Activated CD4-positive, alpha-beta memory T cell treated with anti-CD3 and anti-CD28 coated beads for 36 hours (primary cell): Measurements from ENCODE around the gene SMIM28. TPM values are rescaled to one million over a fixed set of nuclear protein-coding genes. Genes with fewer than 3 reads are reported as not detected.

Experiments
- CTCF ChIA-PET: fragments of 350-600 bp; sonication (Branson Sonifier 250); formaldehyde crosslinking; loops from one replicate; lab custom pipeline; 2021; ENCODE audit warnings: antibody characterized with exemption, inconsistent platforms; lab: Charles Lee
- POLR2A ChIA-PET: fragments of 350-600 bp; sonication (Branson Sonifier 250); formaldehyde crosslinking; loops from one replicate; lab custom pipeline; 2021; ENCODE audit warnings: antibody characterized with exemption; lab: Charles Lee
- DNase-seq: peaks from one replicate; pipeline ENCODE4 v3.0.0-alpha.2; 2020
- H3K27ac Mint-ChIP-seq: one replicate; pipeline ENCODE4 v1.8.0; 2021; ENCODE audit warnings: mixed read lengths
- H3K27me3 Mint-ChIP-seq: one replicate; pipeline ENCODE4 v1.8.0; 2021; ENCODE audit warnings: mixed read lengths
- H3K36me3 Mint-ChIP-seq: one replicate; pipeline ENCODE4 v1.8.0; 2021; ENCODE audit warnings: mixed read lengths
- H3K4me1 Mint-ChIP-seq: one replicate; pipeline ENCODE4 v1.8.0; 2021; ENCODE audit warnings: low read depth, mixed read lengths
- H3K4me3 Mint-ChIP-seq: one replicate; pipeline ENCODE4 v1.8.0; 2021; ENCODE audit warnings: mild to moderate bottlenecking, mixed read lengths
- H3K9me3 Mint-ChIP-seq: one replicate; pipeline ENCODE4 v1.8.0; 2021; ENCODE audit warnings: mixed read lengths
- intact Hi-C: fragments of 100-400 bp; cut with micrococcal nuclease; formaldehyde crosslinking; loops from one replicate; pipeline ENCODE4 v1.15.1; 2023
- total RNA-seq, 2 experiments: library from RNA; stranded (reverse); gene quantifications; one replicate each; pipeline ENCODE4 v1.2.3, GENCODE V29; 2021

Gene SMIM28
- total RNA-seq, 2 experiments from 2014 or later: not detected

DNA sequence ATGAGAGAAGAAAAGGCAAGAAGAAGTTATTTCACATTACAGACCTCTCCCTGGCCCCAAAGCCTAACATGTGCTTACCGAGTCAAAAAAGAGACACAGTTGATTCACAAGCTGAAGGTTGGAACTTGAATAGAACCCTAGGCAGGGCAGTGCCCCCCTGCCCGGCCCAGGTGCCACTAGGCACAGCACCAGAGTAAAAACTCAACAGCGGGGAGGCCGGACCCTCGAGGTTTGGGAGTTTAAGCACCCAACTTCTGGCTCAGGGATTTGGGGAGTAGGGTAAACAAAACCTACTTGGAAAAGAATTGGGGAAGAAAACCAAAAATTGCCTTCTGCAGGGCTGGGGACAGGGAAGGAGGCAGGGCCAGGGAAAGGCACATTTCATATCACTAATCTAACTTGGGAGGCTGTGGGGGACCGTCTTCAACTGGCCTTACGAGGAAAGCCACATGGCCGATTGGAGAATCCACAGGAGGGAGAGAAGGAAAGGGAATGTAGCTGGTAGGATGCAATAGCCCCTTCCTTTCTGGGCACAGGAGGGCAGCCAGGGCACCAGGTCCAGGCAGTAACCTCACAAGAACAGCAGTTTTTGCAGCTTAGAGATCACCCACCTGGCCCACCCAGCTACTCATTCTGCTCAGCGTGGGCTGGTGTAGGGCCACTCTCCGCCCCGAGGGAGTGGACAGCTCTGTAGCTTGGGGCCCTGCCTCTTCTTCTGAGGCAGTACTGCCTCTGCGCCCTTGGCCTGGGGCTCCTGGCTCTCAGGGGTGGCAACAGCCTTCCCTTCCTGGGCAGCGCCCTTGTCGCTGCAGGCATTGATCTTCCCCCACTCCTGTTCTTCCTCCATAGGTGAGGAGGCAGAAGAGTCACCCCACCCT, 24.5 kb downstream of the SMIM28 start:
- H3K27me3 Mint-ChIP-seq: no peaks in the 10 kb centered on the region
- ChIA-PET CTCF (interaction anchor here (1.0 to 1.3 kb wide), 3 partner anchors 107 to 286 kb away, joined by 3 to 6 read pairs (median 3); no protein-coding TSS in a partner anchor), POLR2A (interaction anchor here (0.8 kb wide), 1 partner anchor 9 kb away, joined by 3 read pairs; no protein-coding TSS in a partner anchor)
- no peak for DNase-seq
- H3K4me3 Mint-ChIP-seq: no peak overlapping the region
- intact Hi-C loops: loop anchor here (2.0 to 10.0 kb wide), 4 partner anchors 183 to 397 kb away; partner anchors contain the start of gene ARFGEF3
- H3K9me3 Mint-ChIP-seq: no peaks in the 10 kb centered on the region
- H3K4me1 Mint-ChIP-seq: peaks cover 19% of the 10 kb centered on the region
- H3K27ac Mint-ChIP-seq: no peak overlapping the region
- H3K36me3 Mint-ChIP-seq: peaks cover 9% of the 10 kb centered on the region

DNA sequence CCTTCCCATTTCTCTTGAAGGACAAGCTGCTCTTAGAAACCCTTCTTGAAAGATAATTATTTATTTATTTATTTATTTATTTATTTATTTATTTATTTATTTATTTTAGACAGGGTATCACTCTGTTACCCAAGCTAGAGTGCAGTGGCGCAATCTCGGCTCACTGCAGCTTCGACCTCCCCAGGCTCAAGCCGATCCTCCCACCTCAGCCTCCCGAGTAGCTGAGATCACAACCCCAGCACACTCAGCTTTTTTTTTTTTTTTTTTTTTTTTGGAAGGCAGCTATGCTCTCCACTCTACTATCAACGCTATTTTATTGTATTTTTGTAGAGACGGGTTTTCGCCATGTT, 25.1 kb downstream of the SMIM28 start:
- no peaks in the 10 kb centered on the region for H3K27me3 Mint-ChIP-seq
- intact Hi-C loops: loop anchor here (2.0 to 10.0 kb wide), 4 partner anchors 182 to 398 kb away; partner anchors contain the start of gene ARFGEF3
- H3K36me3 Mint-ChIP-seq: peaks cover 14% of the 10 kb centered on the region
- ChIA-PET POLR2A (interaction anchor here (0.8 kb wide), 1 partner anchor 8 kb away, joined by 3 read pairs; no protein-coding TSS in a partner anchor), CTCF (interaction anchor here (1.0 to 1.3 kb wide), 4 partner anchors 27 to 286 kb away, joined by 3 to 6 read pairs (median 4); no protein-coding TSS in a partner anchor)
- H3K4me3 Mint-ChIP-seq: peak overlapping the region; percentile 75
- H3K27ac Mint-ChIP-seq: no peak overlapping the region
- H3K9me3 Mint-ChIP-seq: no peaks in the 10 kb centered on the region
- peaks cover 19% of the 10 kb centered on the region for H3K4me1 Mint-ChIP-seq
- DNase-seq: no peak

DNA sequence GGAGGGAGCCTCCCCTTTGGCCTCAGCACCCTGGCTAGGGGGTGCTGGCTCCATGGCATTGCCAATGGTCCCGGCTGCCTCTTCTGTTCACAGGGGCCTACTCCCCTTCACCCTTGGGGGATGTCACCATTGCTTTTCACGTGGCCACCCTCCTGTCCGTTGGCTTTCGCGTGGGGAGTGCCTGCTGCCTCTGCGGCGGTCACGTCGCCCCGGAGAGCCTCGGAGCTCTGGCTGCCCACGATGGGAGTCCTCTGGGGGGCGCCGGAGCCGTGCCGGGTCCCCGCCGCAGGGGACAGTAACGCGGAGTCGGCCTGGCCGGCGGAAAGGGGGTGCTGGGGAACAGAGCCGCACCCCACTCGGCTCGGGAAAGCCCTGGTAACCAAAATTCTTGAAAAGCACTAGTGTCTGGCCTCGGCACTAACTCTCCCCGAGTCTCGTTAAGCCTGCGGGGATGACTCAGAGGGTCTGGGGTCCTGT, 25.7 kb downstream of the SMIM28 start:
- Mint-ChIP-seq H3K9me3 (no peaks in the 10 kb centered on the region), H3K27ac (peak overlapping the region; percentile 58), H3K4me3 (peak overlapping the region; percentile 75), H3K36me3 (peaks cover 17% of the 10 kb centered on the region), H3K27me3 (no peaks in the 10 kb centered on the region), H3K4me1 (peaks cover 21% of the 10 kb centered on the region)
- peak; percentile 49 for DNase-seq
- intact Hi-C loops: loop anchor here (2.0 to 10.0 kb wide), 4 partner anchors 181 to 399 kb away; partner anchors contain the start of gene ARFGEF3
- CTCF ChIA-PET: interaction anchor here (1.0 to 1.3 kb wide), 7 partner anchors 8 to 287 kb away, joined by 3 to 6 read pairs (median 3); no protein-coding TSS in a partner anchor
- POLR2A ChIA-PET: no interaction called here

DNA sequence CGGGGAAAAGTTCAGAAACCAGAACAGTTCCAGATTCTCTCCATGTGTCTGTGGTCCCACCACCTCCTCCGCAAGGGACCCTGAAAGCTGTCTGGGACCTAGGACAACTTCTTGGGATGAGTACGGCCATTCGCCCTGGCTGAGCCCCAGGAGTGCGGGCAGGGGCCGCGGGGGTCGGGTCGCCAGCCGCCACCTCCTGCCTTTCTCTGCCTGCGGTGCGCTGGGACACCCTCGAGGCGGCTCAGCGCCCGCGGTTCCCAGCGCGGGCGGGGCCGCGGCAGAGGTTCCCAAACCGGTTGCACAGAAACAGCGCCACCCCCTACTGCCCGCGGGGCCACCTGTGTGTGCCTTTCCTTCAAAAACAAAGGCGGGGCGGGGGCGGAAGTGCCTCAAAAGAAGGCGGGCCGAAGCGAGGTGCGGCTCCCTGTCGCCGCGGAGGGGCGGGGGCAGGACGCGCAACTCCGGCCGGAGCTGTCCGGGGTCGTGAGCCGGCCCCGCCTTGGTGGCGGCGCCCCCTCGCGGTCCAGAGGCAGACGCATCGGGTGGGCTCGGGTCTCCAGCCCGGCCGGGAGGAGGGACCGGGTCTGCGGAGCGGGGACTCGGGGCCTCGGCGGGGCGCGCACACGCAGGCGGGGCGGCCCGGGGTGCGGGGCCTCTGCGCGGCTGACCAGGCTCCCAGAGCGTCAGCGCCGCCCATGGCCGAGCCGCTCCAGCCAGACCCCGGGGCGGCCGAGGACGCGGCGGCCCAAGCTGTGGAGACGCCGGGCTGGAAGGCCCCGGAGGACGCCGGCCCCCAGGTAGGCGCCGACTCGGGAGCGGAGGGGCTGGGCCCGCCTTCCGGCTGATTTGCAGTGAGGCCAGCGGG, 26.3 kb downstream of the SMIM28 start, which contains the start of gene HEBP2:
Gene HEBP2, plus strand, starts transcription at position 423 of the 865 bp plus-strand sequence. Its CDS starts 273 bp downstream, at position 696.
- intact Hi-C loops: loop anchor here (1.0 to 10.0 kb wide), 5 partner anchors 181 to 399 kb away; partner anchors contain the start of genes ARFGEF3 and CCDC28A
- Mint-ChIP-seq H3K36me3 (peaks cover 21% of the 10 kb centered on the region), H3K9me3 (no peaks in the 10 kb centered on the region), H3K4me1 (peaks cover 23% of the 10 kb centered on the region), H3K27ac (peak within 1 kb of the TSS; percentile 58), H3K27me3 (no peaks in the 10 kb centered on the region), H3K4me3 (peak within 1 kb of the TSS; percentile 79)
- peak; percentile 97 for DNase-seq
- POLR2A ChIA-PET: interaction anchor here (1.0 kb wide), 1 partner anchor 52 kb away, joined by 3 read pairs; no protein-coding TSS in a partner anchor
- CTCF ChIA-PET: interaction anchor here (0.9 to 2.2 kb wide), 10 partner anchors 9 to 286 kb away, joined by 3 to 5 read pairs (median 4); no protein-coding TSS in a partner anchor

DNA sequence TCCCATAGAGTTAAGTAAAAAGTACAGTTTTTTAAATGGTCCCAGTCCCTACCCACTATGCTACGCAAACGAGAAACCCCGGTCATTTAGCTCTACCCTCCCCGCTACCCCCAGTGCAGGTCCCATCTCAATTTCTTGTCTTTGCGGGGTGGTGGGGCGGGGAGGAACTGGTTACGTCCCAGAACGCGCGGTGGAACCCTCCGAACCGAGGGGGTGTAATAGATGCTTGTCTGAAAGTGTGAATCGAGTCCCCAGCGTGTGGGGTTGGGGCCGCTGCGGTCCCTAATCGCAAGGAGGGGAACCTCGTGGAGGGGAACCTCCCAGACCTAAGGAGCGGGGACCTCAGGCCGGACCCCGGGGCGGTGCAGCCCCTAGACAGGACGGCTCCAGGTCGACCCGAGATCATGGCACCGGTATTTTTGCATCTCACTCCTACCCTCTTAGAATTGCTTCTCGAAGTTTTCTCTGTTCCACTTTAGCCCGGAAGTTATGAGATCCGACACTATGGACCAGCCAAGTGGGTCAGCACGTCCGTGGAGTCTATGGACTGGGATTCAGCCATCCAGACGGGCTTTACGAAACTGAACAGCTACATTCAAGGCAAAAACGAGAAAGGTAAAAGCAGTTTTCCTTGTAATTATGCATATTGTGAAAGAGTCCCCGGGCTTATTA, 27.1 kb downstream of the SMIM28 start:
- POLR2A ChIA-PET: interaction anchor here (1.0 kb wide), 1 partner anchor 51 kb away, joined by 3 read pairs; no protein-coding TSS in a partner anchor
- Mint-ChIP-seq H3K36me3 (peaks cover 25% of the 10 kb centered on the region), H3K4me3 (peak overlapping the region; percentile 79)

DNA sequence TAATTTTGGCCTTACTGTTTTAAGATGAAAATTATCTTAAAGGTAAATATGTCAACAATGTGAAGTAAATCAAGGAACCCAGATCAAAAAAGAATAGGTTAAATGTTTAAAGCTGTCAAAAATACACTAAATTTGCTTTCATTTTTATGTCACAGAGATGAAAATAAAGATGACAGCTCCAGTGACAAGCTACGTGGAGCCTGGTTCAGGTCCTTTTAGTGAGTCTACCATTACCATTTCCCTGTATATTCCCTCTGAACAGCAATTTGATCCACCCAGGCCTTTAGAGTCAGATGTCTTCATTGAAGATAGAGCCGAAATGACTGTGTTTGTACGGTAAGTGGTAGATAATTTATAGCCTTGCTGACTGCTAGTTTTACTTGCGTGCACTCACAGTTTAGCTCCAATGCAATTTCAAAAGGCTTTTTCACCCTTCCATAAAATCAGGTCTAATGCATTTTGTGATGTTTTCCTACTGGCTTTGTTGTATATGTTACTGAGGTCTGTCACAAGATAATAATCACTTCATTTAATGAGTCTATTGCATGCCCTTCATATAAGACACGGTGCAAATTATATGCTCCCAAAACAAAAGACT, 28.2 kb downstream of the SMIM28 start:
- ChIA-PET CTCF (interaction anchor here (0.8 to 2.2 kb wide), 3 partner anchors 50 to 285 kb away, joined by 3 to 5 read pairs (median 4); no protein-coding TSS in a partner anchor), POLR2A (no interaction called here)
- DNase-seq: no peak
- no peaks in the 10 kb centered on the region for H3K27me3 Mint-ChIP-seq
- peaks cover 34% of the 10 kb centered on the region for H3K4me1 Mint-ChIP-seq
- no peak overlapping the region for H3K27ac Mint-ChIP-seq
- H3K36me3 Mint-ChIP-seq: peaks cover 28% of the 10 kb centered on the region
- intact Hi-C loops: loop anchor here (10.0 kb wide), 1 partner anchor 401 kb away; no protein-coding TSS in a partner anchor
- no peaks in the 10 kb centered on the region for H3K9me3 Mint-ChIP-seq
- H3K4me3 Mint-ChIP-seq: no peak overlapping the region

More for the DNA sequence above, 27.1 kb downstream of the SMIM28 start:
- Mint-ChIP-seq H3K4me1 (peaks cover 27% of the 10 kb centered on the region), H3K27ac (peak overlapping the region; percentile 44), H3K9me3 (no peaks in the 10 kb centered on the region), H3K27me3 (no peaks in the 10 kb centered on the region)
- intact Hi-C loops: loop anchor here (1.0 to 10.0 kb wide), 4 partner anchors 243 to 400 kb away; partner anchors contain the start of genes ARFGEF3 and CCDC28A
- CTCF ChIA-PET: interaction anchor here (0.9 to 2.2 kb wide), 9 partner anchors 10 to 287 kb away, joined by 3 to 5 read pairs (median 3); no protein-coding TSS in a partner anchor
- peak; percentile 44 for DNase-seq

DNA sequence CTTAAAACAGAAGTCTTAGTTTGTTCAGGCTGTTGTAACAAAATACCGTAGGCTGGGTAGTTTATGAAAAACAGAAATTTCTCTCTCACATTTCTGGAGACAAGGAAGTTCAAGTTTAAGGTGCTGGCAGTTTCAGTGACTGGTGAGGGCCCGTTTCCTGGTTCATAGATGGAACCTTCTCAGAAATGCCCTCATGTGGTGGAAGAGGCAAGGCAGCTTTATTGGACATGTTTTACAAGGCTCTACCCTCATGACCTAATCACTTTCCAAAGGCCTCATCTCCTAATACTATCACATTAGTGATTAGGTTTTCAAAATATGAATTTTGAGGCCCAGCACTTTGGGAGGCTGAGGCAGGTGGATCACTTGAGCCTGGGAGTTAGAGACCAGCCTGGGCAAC, 28.7 kb downstream of the SMIM28 start:
- no peaks in the 10 kb centered on the region for H3K9me3 Mint-ChIP-seq
- DNase-seq: no peak
- POLR2A ChIA-PET: no interaction called here
- no peak overlapping the region for H3K27ac Mint-ChIP-seq
- H3K4me1 Mint-ChIP-seq: peaks cover 39% of the 10 kb centered on the region
- no peak overlapping the region for H3K4me3 Mint-ChIP-seq
- peaks cover 30% of the 10 kb centered on the region for H3K36me3 Mint-ChIP-seq
- no peaks in the 10 kb centered on the region for H3K27me3 Mint-ChIP-seq
- CTCF ChIA-PET: interaction anchor here (0.8 to 2.2 kb wide), 2 partner anchors 101 to 285 kb away, joined by 3 to 5 read pairs; no protein-coding TSS in a partner anchor
- intact Hi-C loops: loop anchor here (10.0 kb wide), 1 partner anchor 402 kb away; no protein-coding TSS in a partner anchor

DNA sequence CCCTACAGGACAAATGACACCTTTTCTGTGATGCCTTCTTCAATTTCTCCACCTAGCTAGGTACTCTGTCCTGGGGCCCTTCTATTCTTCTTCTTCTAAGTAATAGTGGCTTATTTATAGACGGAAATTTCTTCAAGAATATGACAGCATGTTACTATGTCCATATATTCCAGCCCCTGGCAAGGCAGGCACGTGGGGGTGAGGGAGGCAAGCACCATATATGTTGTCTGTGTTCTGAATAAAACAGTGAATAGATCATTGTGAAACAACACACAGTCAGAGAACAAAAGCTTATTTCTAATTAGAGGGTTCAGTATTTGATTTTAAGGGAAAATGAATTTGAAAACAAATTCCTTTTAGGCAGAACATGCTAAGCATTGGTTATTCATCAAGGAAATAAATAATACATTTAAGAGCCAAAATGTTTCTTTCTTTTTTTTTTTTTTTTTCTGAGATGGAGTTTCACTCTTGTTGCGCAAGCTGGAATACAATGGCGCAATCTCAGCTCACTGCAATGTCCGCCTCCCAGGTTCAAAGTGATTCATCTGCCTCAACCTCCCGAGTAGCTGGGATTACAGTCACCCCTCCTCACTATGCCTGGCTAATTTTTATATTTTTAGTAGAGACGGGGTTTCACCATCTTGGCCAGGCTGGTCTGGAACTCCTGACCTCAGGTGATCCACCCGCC, 32.5 kb downstream of the SMIM28 start:
- POLR2A ChIA-PET: no interaction called here
- peaks cover 48% of the 10 kb centered on the region for H3K36me3 Mint-ChIP-seq
- H3K27me3 Mint-ChIP-seq: no peaks in the 10 kb centered on the region
- no peak for DNase-seq
- no peaks in the 10 kb centered on the region for H3K9me3 Mint-ChIP-seq
- intact Hi-C loops: no loop called here
- H3K4me3 Mint-ChIP-seq: no peak overlapping the region
- peak overlapping the region; percentile 44 for H3K27ac Mint-ChIP-seq
- H3K4me1 Mint-ChIP-seq: peaks cover 37% of the 10 kb centered on the region
- CTCF ChIA-PET: no interaction called here

DNA sequence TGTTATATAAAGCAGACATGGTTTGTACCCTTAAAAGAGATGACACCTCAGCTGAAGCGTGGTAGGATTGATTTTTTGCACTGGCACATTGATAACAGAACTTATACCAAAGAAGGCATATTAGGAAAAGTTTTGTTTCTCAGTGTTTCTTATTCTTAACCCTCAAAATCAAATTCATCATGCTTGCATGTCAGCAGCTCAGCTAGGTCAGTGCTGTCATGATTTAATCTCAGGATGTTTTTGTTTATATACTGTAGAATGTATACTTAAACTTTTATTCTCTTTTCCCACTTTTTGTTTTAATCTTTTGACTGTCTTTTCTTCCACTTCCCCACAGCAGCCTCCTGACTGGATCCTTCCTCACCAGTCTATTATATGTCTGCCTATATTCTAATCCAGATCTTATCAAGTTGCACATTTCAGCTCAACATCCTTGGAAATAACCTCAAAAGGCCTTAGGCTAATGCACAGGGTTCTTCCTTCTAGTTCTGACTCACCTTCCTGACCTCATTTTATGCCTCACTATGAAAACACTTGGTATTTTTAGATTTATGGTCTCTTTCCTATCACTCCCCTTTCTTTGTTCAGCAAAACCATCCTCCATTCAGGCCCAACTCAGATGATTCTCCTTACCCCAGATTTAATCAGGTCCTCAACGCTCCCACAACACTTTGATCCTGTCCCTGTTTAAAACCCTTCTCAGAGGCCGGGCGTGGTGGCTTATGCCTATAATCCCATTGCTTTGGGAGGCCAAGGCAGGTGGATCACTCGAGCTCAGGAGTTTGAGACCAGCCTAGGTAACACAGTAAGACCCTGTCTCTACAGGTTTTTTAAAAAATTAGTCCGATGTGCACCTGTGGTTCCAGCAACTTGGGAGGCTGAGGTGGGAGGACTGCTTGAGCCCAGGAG, 33.5 kb downstream of the SMIM28 start:
- H3K27me3 Mint-ChIP-seq: no peaks in the 10 kb centered on the region
- CTCF ChIA-PET: interaction anchor here (0.9 kb wide), 1 partner anchor 295 kb away, joined by 3 read pairs; no protein-coding TSS in a partner anchor
- H3K27ac Mint-ChIP-seq: peak overlapping the region; percentile 66
- intact Hi-C loops: loop anchor here (1.0 kb wide), 2 partner anchors 44 to 182 kb away; no protein-coding TSS in a partner anchor
- no peak overlapping the region for H3K4me3 Mint-ChIP-seq
- H3K36me3 Mint-ChIP-seq: peaks cover 45% of the 10 kb centered on the region
- no peak for DNase-seq
- POLR2A ChIA-PET: interaction anchor here (0.9 kb wide), 1 partner anchor 9 kb away, joined by 3 read pairs; no protein-coding TSS in a partner anchor
- peaks cover 28% of the 10 kb centered on the region for H3K4me1 Mint-ChIP-seq
- H3K9me3 Mint-ChIP-seq: no peaks in the 10 kb centered on the region
